Astrocyte of the spinal cord (primary cell): ENCODE measurements around the gene FLT3.

Source experiments
- DNase-seq: peaks from one replicate; pipeline ENCODE4 v3.0.0; 2011; ENCODE audit warnings: low read depth, low spot score
- H3K4me3 ChIP-seq: 2 replicates; pipeline ENCODE4 v1.5.1; 2011; ENCODE audit warnings: low read depth, mild to moderate bottlenecking, low read length, moderate library complexity
- in situ Hi-C: cut with HindIII; loops from 2 replicates; pipeline ENCODE4 v1.10.0; 2017; ENCODE audit warnings: low sequenced_read_pairs
- TF ChIP-seq, protein P1 (sequence below): IDR thresholded peaks from 2 replicates; pipeline ENCODE4 v1.5.1; 2012; ENCODE audit warnings: low read depth, mild to moderate bottlenecking, low read length, inconsistent platforms

FLT3 gene

DNA sequence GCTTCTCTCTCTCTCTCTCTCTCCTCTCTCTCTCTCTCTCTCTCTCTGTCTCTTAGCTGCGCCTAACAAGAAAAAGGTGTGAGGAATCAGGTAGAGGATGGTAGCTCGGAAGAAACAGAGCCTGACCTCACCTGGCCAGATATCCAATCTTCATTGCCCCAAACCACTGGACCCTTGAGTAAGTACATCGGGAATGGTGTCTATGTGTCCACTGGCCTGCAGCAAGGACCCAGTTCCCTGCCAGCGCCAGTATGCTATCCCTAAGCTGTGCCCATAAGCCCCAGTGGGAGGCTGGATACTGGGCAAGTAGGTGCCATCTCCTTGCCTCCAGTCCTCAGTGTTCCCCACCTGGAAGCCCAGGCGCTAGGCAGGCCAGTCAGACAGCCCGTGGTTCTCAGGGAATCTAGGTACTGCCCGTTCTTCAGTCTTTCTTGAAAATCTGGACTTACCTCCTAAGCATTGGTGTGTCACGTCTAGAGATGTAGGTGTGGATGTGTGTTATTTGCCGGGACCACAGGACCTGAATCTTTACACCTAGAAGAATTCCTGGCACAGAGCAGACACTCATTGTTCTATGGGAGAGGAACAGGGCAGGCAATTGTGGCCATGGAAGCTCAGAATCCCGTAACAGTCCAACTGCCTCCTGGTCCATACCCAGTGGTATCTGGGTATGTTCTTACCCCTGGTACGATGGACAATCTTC lies 119.2 kb downstream of the FLT3 start:
- H3K4me3 ChIP-seq, result no peak overlapping the region
- DNase-seq, result no peak
- in situ Hi-C loops, result no loop called here
- TF ChIP-seq, protein P1, sequence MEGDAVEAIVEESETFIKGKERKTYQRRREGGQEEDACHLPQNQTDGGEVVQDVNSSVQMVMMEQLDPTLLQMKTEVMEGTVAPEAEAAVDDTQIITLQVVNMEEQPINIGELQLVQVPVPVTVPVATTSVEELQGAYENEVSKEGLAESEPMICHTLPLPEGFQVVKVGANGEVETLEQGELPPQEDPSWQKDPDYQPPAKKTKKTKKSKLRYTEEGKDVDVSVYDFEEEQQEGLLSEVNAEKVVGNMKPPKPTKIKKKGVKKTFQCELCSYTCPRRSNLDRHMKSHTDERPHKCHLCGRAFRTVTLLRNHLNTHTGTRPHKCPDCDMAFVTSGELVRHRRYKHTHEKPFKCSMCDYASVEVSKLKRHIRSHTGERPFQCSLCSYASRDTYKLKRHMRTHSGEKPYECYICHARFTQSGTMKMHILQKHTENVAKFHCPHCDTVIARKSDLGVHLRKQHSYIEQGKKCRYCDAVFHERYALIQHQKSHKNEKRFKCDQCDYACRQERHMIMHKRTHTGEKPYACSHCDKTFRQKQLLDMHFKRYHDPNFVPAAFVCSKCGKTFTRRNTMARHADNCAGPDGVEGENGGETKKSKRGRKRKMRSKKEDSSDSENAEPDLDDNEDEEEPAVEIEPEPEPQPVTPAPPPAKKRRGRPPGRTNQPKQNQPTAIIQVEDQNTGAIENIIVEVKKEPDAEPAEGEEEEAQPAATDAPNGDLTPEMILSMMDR, result no peak

DNA sequence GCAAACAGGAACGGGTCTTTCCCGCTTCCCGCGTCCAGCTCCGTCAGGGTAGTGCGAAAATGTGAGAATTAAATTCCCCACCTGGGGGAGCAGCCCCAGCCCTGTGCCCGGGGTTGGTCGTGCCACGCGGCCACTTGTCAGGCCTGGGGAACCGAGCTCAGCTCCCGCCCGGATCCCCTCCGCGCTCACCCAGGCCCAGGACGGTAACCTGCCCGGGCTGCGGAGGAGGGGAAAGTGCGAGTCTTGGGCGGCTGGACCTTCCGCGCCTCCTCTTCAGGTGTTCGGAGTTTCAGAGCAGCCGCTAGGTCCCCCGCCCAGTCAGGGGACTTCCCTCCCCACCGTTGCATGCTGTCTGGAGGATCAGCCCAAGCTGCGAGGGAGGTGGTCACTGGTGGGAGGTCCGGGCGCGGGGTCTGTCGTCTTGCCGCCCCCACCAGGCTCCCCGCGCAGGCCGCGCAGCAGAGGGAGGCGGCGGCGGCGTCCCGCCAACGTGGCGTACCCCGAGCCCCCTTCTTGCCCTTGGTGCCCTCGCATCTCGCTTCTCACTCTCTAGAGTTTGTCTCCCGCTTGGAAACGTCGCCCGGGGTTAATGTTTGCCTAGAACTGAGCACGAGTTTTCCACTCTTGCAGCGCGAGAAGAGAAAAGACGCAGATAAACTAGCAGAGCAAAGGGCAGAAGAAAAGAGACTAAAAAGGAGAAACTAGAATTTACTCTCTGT lies 119.9 kb downstream of the FLT3 start:
- in situ Hi-C loops, result no loop called here
- no peak overlapping the region for H3K4me3 ChIP-seq
- DNase-seq, result no peak
- TF ChIP-seq, protein P1, result no peak

DNA sequence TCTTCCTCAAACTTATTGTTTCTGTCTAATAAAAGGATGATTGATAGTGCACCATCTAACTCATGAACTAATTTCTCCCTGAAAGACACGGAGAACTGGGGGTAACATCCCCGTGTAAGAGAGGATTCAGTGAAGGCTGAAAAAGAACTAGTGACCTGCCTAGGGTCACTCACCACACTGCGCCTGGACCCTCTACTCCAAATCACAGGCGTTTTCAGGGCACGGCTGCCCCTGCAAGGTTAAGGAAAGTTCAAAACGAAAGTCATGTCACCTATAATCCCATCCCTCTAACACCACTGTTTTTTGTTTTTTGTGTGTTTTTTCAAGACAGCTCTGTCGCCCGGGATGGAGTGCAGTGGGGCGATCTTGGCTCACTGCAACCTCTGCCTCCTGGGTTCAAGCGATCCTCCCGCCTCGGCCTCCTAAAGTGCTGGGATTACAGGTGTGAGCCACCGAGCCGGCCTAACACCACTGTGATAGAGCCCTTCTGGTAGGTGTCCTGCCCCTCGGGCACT lies 120.6 kb downstream of the FLT3 start:
- in situ Hi-C loops, result no loop called here
- H3K4me3 ChIP-seq, result no peak overlapping the region
- DNase-seq, result no peak
- TF ChIP-seq, protein P1, result no peak

DNA sequence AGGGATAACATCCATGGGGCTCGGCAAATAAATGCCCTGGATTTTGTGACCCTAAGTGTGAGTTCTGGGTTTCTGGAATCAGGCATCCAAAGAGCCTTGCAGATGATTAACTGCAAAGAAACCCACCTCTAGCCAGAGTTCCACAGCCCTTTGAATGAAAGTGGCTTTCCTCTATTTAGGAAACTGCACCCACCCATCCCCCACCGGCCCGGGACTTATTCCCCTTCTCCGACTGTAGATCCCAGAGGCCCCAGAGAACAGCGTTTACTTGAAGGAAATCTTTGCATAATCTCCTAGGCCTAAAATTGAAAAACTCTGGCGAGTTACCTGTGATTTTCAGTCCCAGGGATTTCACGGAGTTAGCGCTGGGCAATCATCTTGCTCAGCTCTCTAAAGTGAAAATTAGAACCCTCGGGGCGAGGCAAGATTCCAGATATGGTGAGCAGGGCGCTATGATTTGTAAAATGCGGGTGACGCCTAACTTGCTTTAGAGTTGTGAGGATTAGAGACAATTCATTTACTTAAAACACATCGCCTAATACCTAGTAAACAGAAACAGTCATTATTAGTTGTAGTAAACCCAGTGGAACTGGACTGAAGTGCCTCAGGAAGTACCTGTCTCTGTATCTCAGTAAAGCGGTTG lies 121.3 kb downstream of the FLT3 start:
- in situ Hi-C loops, result no loop called here
- DNase-seq, result no peak
- TF ChIP-seq, protein P1, result no peak
- no peak overlapping the region for H3K4me3 ChIP-seq

DNA sequence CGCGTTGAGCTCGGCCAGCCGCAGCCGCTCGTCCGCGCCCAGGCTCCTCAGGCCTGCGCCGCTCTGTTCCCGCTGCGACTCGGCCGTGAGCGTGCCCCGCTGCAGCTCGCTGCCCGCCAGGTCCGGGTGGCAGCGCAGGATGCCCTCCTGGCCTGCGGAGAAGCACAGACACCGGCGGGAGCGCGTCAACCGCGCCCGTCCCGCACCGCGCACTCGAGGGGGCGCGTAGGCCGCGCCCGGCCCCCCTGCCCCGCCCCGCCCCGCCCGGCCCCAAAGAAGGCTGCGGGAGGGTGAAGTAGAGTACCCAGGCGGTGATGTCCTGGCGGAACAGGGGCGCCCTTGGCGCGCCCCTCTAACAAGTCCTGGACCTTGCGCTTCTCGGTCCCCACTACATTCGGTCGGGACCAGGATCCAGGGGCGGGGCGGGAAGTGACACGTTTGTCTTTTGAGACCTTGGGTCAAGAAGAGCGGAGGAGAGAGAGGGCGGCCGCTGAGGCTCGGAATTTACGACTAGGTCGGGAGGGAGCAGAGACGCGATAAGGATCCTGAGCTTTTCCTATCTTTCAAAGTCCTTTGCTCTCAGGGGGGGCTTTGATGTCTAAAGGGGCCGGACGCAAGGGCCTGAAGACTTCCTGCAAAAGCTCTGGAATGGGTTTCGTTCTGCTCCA lies 121.9 kb downstream of the FLT3 start:
- no peak overlapping the region for H3K4me3 ChIP-seq
- TF ChIP-seq, protein P1, result no peak
- in situ Hi-C loops, result no loop called here
- no peak for DNase-seq
